GM21360 (cell line): ENCODE measurements around the gene MALT1.
"Not testable (repeated sequence)": the region's sequence is repeated elsewhere in the genome, so short reads cannot be mapped to it uniquely, and the experiment has no call there.

Source experiments
- ATAC-seq: cut with Tn5 transposase; IDR thresholded peaks from one replicate; pipeline ENCODE4 v1.9.1; 2021; ENCODE audit warnings: mild to moderate bottlenecking, moderate library complexity; ENCODE audit not compliant: unreplicated experiment

The MALT1 gene

GRCh38 chr18:58730618-58731017 is 59.4 kb downstream of the MALT1 start:
- no peak for ATAC-seq

- no peak for ATAC-seq
These were observed 61.2 kb downstream of the MALT1 start for GRCh38 chr18:58732471-58732870.

GRCh38 chr18:58733866-58734265 is 62.6 kb downstream of the MALT1 start:
- no peak for ATAC-seq

- ATAC-seq = no peak
These were observed 67.1 kb downstream of the MALT1 start for GRCh38 chr18:58738322-58738721.

GRCh38 chr18:58745914-58746313 is 74.6 kb downstream of the MALT1 start:
- ATAC-seq = no peak

GRCh38 chr18:58748899-58749595 is 77.8 kb downstream of the MALT1 start:
- ATAC-seq = no peak

GRCh38 chr18:58753976-58754375 is 82.7 kb downstream of the MALT1 start:
- no peak for ATAC-seq

GRCh38 chr18:58754544-58755068 is 83.3 kb downstream of the MALT1 start:
- no peak for ATAC-seq

- ATAC-seq = no peak
These were observed 84.2 kb downstream of the MALT1 start for GRCh38 chr18:58755304-58756010.

GRCh38 chr18:58756148-58756547 is 84.9 kb downstream of the MALT1 start:
- no peak for ATAC-seq

GRCh38 chr18:58756596-58757240 is 85.5 kb downstream of the MALT1 start:
- ATAC-seq = no peak

GRCh38 chr18:58757351-58757750 is 86.1 kb downstream of the MALT1 start:
- ATAC-seq = not testable (repeated sequence)

- no peak for ATAC-seq
These were observed 86.8 kb downstream of the MALT1 start for GRCh38 chr18:58758046-58758445.

GRCh38 chr18:58758606-58759005 is 87.3 kb downstream of the MALT1 start:
- no peak for ATAC-seq

GRCh38 chr18:58761241-58761969 is 90.1 kb downstream of the MALT1 start:
- peak; percentile 69 for ATAC-seq

GRCh38 chr18:58761970-58762780 is 90.9 kb downstream of the MALT1 start:
- ATAC-seq = no peak

- ATAC-seq = no peak
These were observed 91.5 kb downstream of the MALT1 start for GRCh38 chr18:58762781-58763171.

GRCh38 chr18:58766164-58766563 is 94.9 kb downstream of the MALT1 start:
- no peak for ATAC-seq

GRCh38 chr18:58766946-58767345 is 95.7 kb downstream of the MALT1 start:
- ATAC-seq = no peak

- ATAC-seq = peak; percentile 78
These were observed 97.2 kb downstream of the MALT1 start for GRCh38 chr18:58768293-58768974.
